Measurements from ENCODE around the gene VKORC1L1. TPM values are rescaled to one million over a fixed set of nuclear protein-coding genes. Genes with fewer than 3 reads are reported as not detected.
"Not testable (repeated sequence)": the region's sequence is repeated elsewhere in the genome, so short reads cannot be mapped to it uniquely, and the experiment has no call there.

VKORC1L1 gene
- total RNA-seq, 1 experiment from 2014 or later = 29.4 TPM

GRCh38 chr7:65880242-65880641 lies 7.4 kb downstream of the VKORC1L1 start:
- not testable (repeated sequence) for H3K56ac ChIP-seq (ENCODE audit: insufficient read length, low read depth, low read length); H3K23ac ChIP-seq (ENCODE audit: insufficient read length, low read depth, low read length); H3K18ac ChIP-seq (ENCODE audit: insufficient read length, low read depth, low read length); H3K79me1 ChIP-seq (ENCODE audit: insufficient read depth, low read depth, low read length, poor library complexity, severe bottlenecking); H4K20me1 ChIP-seq (ENCODE audit: control insufficient read depth, insufficient read depth, insufficient read length); H3K79me2 ChIP-seq (ENCODE audit: insufficient read depth, low read length); H2BK12ac ChIP-seq (ENCODE audit: insufficient read length, low read depth, low read length); H2BK5ac ChIP-seq (ENCODE audit: insufficient read length, low read length); H2AFZ ChIP-seq (ENCODE audit: low read length); H3K9ac ChIP-seq (ENCODE audit: extremely low read depth, insufficient read length, low read length); DNase-seq; H3K14ac ChIP-seq (ENCODE audit: insufficient read depth, low read length); H4K5ac ChIP-seq (ENCODE audit: insufficient read length, low read depth, low read length); H2BK20ac ChIP-seq (ENCODE audit: low read depth, low read length, poor library complexity, severe bottlenecking); H2BK120ac ChIP-seq (ENCODE audit: low read depth, low read length, poor library complexity, severe bottlenecking); H4K91ac ChIP-seq (ENCODE audit: insufficient read length, low read depth, low read length); H2BK15ac ChIP-seq (ENCODE audit: low read depth, low read length); H3K9me3 ChIP-seq (ENCODE audit: control insufficient read depth, low read depth, low read length); H3K23me2 ChIP-seq (ENCODE audit: insufficient read length, low read depth, low read length, poor library complexity, severe bottlenecking); H3K27me3 Mint-ChIP-seq (ENCODE audit: low read depth); H3K27ac ChIP-seq (ENCODE audit: insufficient read length, low read depth, low read length); H3K4ac ChIP-seq (ENCODE audit: low read depth, low read length); H3K4me2 ChIP-seq (ENCODE audit: insufficient read depth, insufficient read length, low read length); H2AK5ac ChIP-seq (ENCODE audit: insufficient read length, low read length); H3K9me3 Mint-ChIP-seq; H3T11ph ChIP-seq (ENCODE audit: low read length); H3K4me3 Mint-ChIP-seq; H4K8ac ChIP-seq (replicated peaks; ENCODE audit: insufficient read length, low read depth, low read length); H3K27me3 ChIP-seq (ENCODE audit: insufficient read depth, low read length); H3K4me1 ChIP-seq (ENCODE audit: insufficient read depth, low read length)
- Mint-ChIP-seq H3K36me3 (ENCODE audit: insufficient read depth in 1 of 3, low read depth in 3 of 3) (peaks cover 3 to 18% (median 12%) of the 10 kb centered on the region in 3 experiments; a peak in 6 of 7 replicates), H3K27ac (peak overlapping the region; percentile 21 to 41 (median 32); a peak in 5 of 7 replicates), H3K4me1 (peaks cover 8 to 10% of the 10 kb centered on the region in 2 experiments; a peak in 3 of 4 replicates)
- WGBS (ENCODE audit: extremely low coverage, insufficient read length, low lambda C conversion rate) = no CpG with 5 or more reads among the region's 5 CpGs

- H4K8ac ChIP-seq (replicated peaks; ENCODE audit: insufficient read length, low read depth, low read length); H4K91ac ChIP-seq (ENCODE audit: insufficient read length, low read depth, low read length); H2AFZ ChIP-seq (ENCODE audit: low read length); H3K27me3 ChIP-seq (ENCODE audit: insufficient read depth, low read length); H2BK12ac ChIP-seq (ENCODE audit: insufficient read length, low read depth, low read length); H3K9me3 Mint-ChIP-seq; H3K4me2 ChIP-seq (ENCODE audit: insufficient read depth, insufficient read length, low read length); H3K27me3 Mint-ChIP-seq (ENCODE audit: low read depth); H2BK5ac ChIP-seq (ENCODE audit: insufficient read length, low read length); H3K9me3 ChIP-seq (ENCODE audit: control insufficient read depth, low read depth, low read length); H3K4me1 ChIP-seq (ENCODE audit: insufficient read depth, low read length); H3K23ac ChIP-seq (ENCODE audit: insufficient read length, low read depth, low read length); H3K79me1 ChIP-seq (ENCODE audit: insufficient read depth, low read depth, low read length, poor library complexity, severe bottlenecking); DNase-seq; H3K27ac ChIP-seq (ENCODE audit: insufficient read length, low read depth, low read length); H2BK120ac ChIP-seq (ENCODE audit: low read depth, low read length, poor library complexity, severe bottlenecking); H3K18ac ChIP-seq (ENCODE audit: insufficient read length, low read depth, low read length); H3K4me1 Mint-ChIP-seq; H3K27ac Mint-ChIP-seq; H2BK15ac ChIP-seq (ENCODE audit: low read depth, low read length); H3K23me2 ChIP-seq (ENCODE audit: insufficient read length, low read depth, low read length, poor library complexity, severe bottlenecking); H3K14ac ChIP-seq (ENCODE audit: insufficient read depth, low read length); H2AK5ac ChIP-seq (ENCODE audit: insufficient read length, low read length); H3K79me2 ChIP-seq (ENCODE audit: insufficient read depth, low read length); H2BK20ac ChIP-seq (ENCODE audit: low read depth, low read length, poor library complexity, severe bottlenecking); H3K9ac ChIP-seq (ENCODE audit: extremely low read depth, insufficient read length, low read length); H4K5ac ChIP-seq (ENCODE audit: insufficient read length, low read depth, low read length); H3K4me3 Mint-ChIP-seq; H3K56ac ChIP-seq (ENCODE audit: insufficient read length, low read depth, low read length); H4K20me1 ChIP-seq (ENCODE audit: control insufficient read depth, insufficient read depth, insufficient read length); H3T11ph ChIP-seq (ENCODE audit: low read length); H3K4ac ChIP-seq (ENCODE audit: low read depth, low read length): not testable (repeated sequence)
- peaks cover 6 to 19% (median 13%) of the 10 kb centered on the region in 3 experiments for H3K36me3 Mint-ChIP-seq (ENCODE audit: insufficient read depth in 1 of 3, low read depth in 3 of 3)
Measured at GRCh38 chr7:65884983-65885382, 12.1 kb downstream of the VKORC1L1 start.

All from H9 (cell line).